ENCODE measurements around the gene DIAPH1. TPM values are rescaled to one million over a fixed set of nuclear protein-coding genes. Genes with fewer than 3 reads are reported as not detected.

Gene DIAPH1
- total RNA-seq, 4 donors from 2014 or later = 63.0 to 157 (median 124) TPM

GRCh38 chr5:141585594-141585993, 33.2 kb downstream of the DIAPH1 start:
- no peak overlapping the region for H3K27ac ChIP-seq
- 82 to 84% methylated on average over 6 of the region's 6 CpGs for WGBS, 2 donors
- intact Hi-C loops (cut with DNase I) = no loop called here
- no peak for DNase-seq
- peaks cover 19 to 77% (median 25%) of the 10 kb centered on the region in 3 donors for H3K36me3 ChIP-seq
- no peak overlapping the region for H3K4me3 ChIP-seq
- H3K27me3 ChIP-seq = no peaks in the 10 kb centered on the region
- no peaks in the 10 kb centered on the region for H3K9me3 ChIP-seq
- TF ChIP-seq CTCF (IDR thresholded peaks at IDR 0.05) = no peak
- no peaks in the 10 kb centered on the region for H3K4me1 ChIP-seq

- intact Hi-C loops (cut with DNase I) = no loop called here
- Histone ChIP-seq H3K27ac (no peak overlapping the region), H3K9me3 (no peaks in the 10 kb centered on the region), H3K4me3 (no peak overlapping the region), H3K36me3 (peaks cover 16 to 100% (median 43%) of the 10 kb centered on the region in 3 donors), H3K27me3 (no peaks in the 10 kb centered on the region), H3K4me1 (no peaks in the 10 kb centered on the region)
- TF ChIP-seq CTCF (IDR thresholded peaks at IDR 0.05) = no peak
- TF ChIP-seq POLR2A (IDR thresholded peaks at IDR 0.05) = no peak
- DNase-seq = no peak
- WGBS, 2 donors = 55 to 96% methylated on average over 2 of the region's 2 CpGs
Measured at GRCh38 chr5:141574122-141574510, 44.7 kb downstream of the DIAPH1 start.

- no peak for TF ChIP-seq CTCF (IDR thresholded peaks at IDR 0.05)
- no peak for TF ChIP-seq POLR2A (IDR thresholded peaks at IDR 0.05)
Measured at GRCh38 chr5:141573489-141574121, 45.2 kb downstream of the DIAPH1 start.

GRCh38 chr5:141570655-141571054, 48.1 kb downstream of the DIAPH1 start:
- intact Hi-C loops (cut with DNase I) = no loop called here
- DNase-seq = no peak
- H3K4me3 ChIP-seq = no peak overlapping the region
- H3K27me3 ChIP-seq = no peaks in the 10 kb centered on the region
- H3K27ac ChIP-seq = no peak overlapping the region
- H3K4me1 ChIP-seq = no peaks in the 10 kb centered on the region
- no peaks in the 10 kb centered on the region for H3K9me3 ChIP-seq
- peaks cover 0 to 93% (median 18%) of the 10 kb centered on the region in 3 donors for H3K36me3 ChIP-seq
- no peak for TF ChIP-seq CTCF (IDR thresholded peaks at IDR 0.05)

More at GRCh38 chr5:141573489-141574121, 45.2 kb downstream of the DIAPH1 start:
- intact Hi-C loops (cut with DNase I) = no loop called here
- no peaks in the 10 kb centered on the region for H3K4me1 ChIP-seq
- no peaks in the 10 kb centered on the region for H3K27me3 ChIP-seq
- WGBS, 2 donors = 72 to 74% methylated on average over 4 of the region's 4 CpGs
- peaks cover 16 to 100% (median 42%) of the 10 kb centered on the region in 3 donors for H3K36me3 ChIP-seq
- H3K4me3 ChIP-seq = no peak overlapping the region
- H3K9me3 ChIP-seq = no peaks in the 10 kb centered on the region
- no peak for DNase-seq
- H3K27ac ChIP-seq = no peak overlapping the region

- no peak for DNase-seq
- WGBS, 2 donors = 29 to 38% methylated on average over 2 of the region's 2 CpGs
- intact Hi-C loops (cut with DNase I) = no loop called here
Measured at GRCh38 chr5:141567513-141568117, 51.2 kb downstream of the DIAPH1 start.

More at GRCh38 chr5:141567513-141568117, 51.2 kb downstream of the DIAPH1 start:
- H3K4me1 ChIP-seq = peaks cover 0 to 9% (median 0%) of the 10 kb centered on the region in 3 donors
- no peaks in the 10 kb centered on the region for H3K9me3 ChIP-seq
- TF ChIP-seq CTCF (IDR thresholded peaks at IDR 0.05) (peak; percentile 49 to 91 (median 76)), POLR2A (IDR thresholded peaks at IDR 0.05) (no peak)
- H3K36me3 ChIP-seq = peaks cover 0 to 91% (median 14%) of the 10 kb centered on the region in 3 donors
- no peak overlapping the region for H3K4me3 ChIP-seq
- no peak overlapping the region for H3K27ac ChIP-seq
- no peaks in the 10 kb centered on the region for H3K27me3 ChIP-seq
